CD14-positive monocyte (primary cell): ENCODE results near the gene CHST10. TPM values are rescaled to one million over a fixed set of nuclear protein-coding genes. Genes with fewer than 3 reads are reported as not detected.
A peak's percentile ranks its signal among the peaks of the same experiment; 100 is the strongest.

Experiments
- DNase-seq, 3 donors: peaks; one replicate each; pipeline ENCODE4 v3.0.0-alpha.2; 2011 to 2022
- H2AFZ ChIP-seq: 2 replicates; pipeline ENCODE4 v1.6.0; 2012; ENCODE audit warnings: mild to moderate bottlenecking, low read depth, low read length, inconsistent platforms; ENCODE audit not compliant: insufficient read depth, poor library complexity, severe bottlenecking
- H3K27ac ChIP-seq, 2 donors: 1 replicate in 1 of 2; 2 replicates in 1 of 2; pipeline ENCODE4 v1.5.1; 2012 to 2013; ENCODE audit warnings: low read length in 2 of 2, control low read depth in 1 of 2, inconsistent platforms in 1 of 2, low read depth in 1 of 2, mild to moderate bottlenecking in 1 of 2
- H3K27me3 ChIP-seq, 2 donors: one replicate each; pipeline versions ENCODE4 v1.6.0 to v1.6.1; 2011 to 2013; ENCODE audit warnings: low read length in 2 of 2; ENCODE audit not compliant: control insufficient read depth in 2 of 2, insufficient read depth in 2 of 2
- H3K36me3 ChIP-seq, 2 donors: replicated peaks in 1 of 2; 1 replicate in 1 of 2; 2 replicates in 1 of 2; pipeline versions ENCODE4 v1.5.1 to v1.6.1; 2012 to 2013; ENCODE audit warnings: low read length in 2 of 2, control low read depth in 1 of 2, inconsistent platforms in 1 of 2, mild to moderate bottlenecking in 1 of 2; ENCODE audit not compliant: insufficient read depth in 2 of 2, control insufficient read depth in 1 of 2
- H3K4me1 ChIP-seq, 2 donors: 1 replicate in 1 of 2; 2 replicates in 1 of 2; pipeline versions ENCODE4 v1.5.1 to v1.6.1; 2012 to 2013; ENCODE audit warnings: low read length in 2 of 2, control low read depth in 1 of 2, inconsistent platforms in 1 of 2, mild to moderate bottlenecking in 1 of 2, moderate library complexity in 1 of 2; ENCODE audit not compliant: insufficient read depth in 2 of 2, control insufficient read depth in 1 of 2
- H3K4me2 ChIP-seq: replicated peaks from 2 replicates; pipeline ENCODE3; 2012; ENCODE audit warnings: low read length, moderate library complexity, mild to moderate bottlenecking; ENCODE audit not compliant: poor library complexity, severe bottlenecking; ENCODE audit errors: extremely low read depth
- H3K4me3 ChIP-seq, 3 experiments: fragments of 200-600 bp in 1 of 3; sonication (generic) in 1 of 3; replicated peaks in 1 of 3; 1 replicate in 2 of 3; 2 replicates in 1 of 3; pipeline ENCODE4 v1.5.1; 2011 to 2013; ENCODE audit warnings: low read length in 3 of 3, mild to moderate bottlenecking in 3 of 3, control low read depth in 2 of 3, low read depth in 2 of 3, inconsistent platforms in 1 of 3, moderate library complexity in 1 of 3
- H3K79me2 ChIP-seq: 2 replicates; pipeline ENCODE4 v1.6.0; 2012; ENCODE audit warnings: mild to moderate bottlenecking, control low read depth, inconsistent platforms, low read length, moderate library complexity; ENCODE audit not compliant: insufficient read depth
- H3K9ac ChIP-seq: 2 replicates; pipeline ENCODE4 v1.6.0; 2017; ENCODE audit warnings: low read length, mild to moderate bottlenecking; ENCODE audit not compliant: insufficient read depth, poor library complexity, severe bottlenecking
- H3K9me3 ChIP-seq, 2 donors: replicated peaks in 1 of 2; 1 replicate in 1 of 2; 2 replicates in 1 of 2; pipeline versions ENCODE4 v1.5.1 to v1.6.1; 2012 to 2013; ENCODE audit warnings: low read length in 2 of 2, control low read depth in 1 of 2; ENCODE audit not compliant: control insufficient read depth in 1 of 2, insufficient read depth in 1 of 2
- H4K20me1 ChIP-seq: 2 replicates; pipeline ENCODE4 v1.6.0; 2012; ENCODE audit warnings: mild to moderate bottlenecking, low read length, control low read depth, moderate library complexity; ENCODE audit not compliant: insufficient read depth
- H3K27ac Mint-ChIP-seq, 7 donors: one replicate each; pipeline ENCODE4 v1.8.0; 2020; ENCODE audit warnings: mild to moderate bottlenecking in 7 of 7, mixed read lengths in 7 of 7, moderate library complexity in 6 of 7, inconsistent platforms in 2 of 7
- H3K27me3 Mint-ChIP-seq, 3 donors: one replicate each; pipeline ENCODE4 v1.8.0; 2021 to 2022; ENCODE audit warnings: low read depth in 3 of 3, mild to moderate bottlenecking in 3 of 3, mixed read lengths in 3 of 3, moderate library complexity in 3 of 3, inconsistent platforms in 1 of 3
- H3K36me3 Mint-ChIP-seq, 2 donors: one replicate each; pipeline ENCODE4 v1.8.0; 2020; ENCODE audit warnings: mixed read lengths in 2 of 2, inconsistent platforms in 1 of 2, mild to moderate bottlenecking in 1 of 2
- H3K4me1 Mint-ChIP-seq: one replicate; pipeline ENCODE4 v1.8.0; 2020; ENCODE audit warnings: mild to moderate bottlenecking, mixed read lengths
- H3K4me3 Mint-ChIP-seq, 2 donors: one replicate each; pipeline ENCODE4 v1.8.0; 2020; ENCODE audit warnings: mild to moderate bottlenecking in 2 of 2, mixed read lengths in 2 of 2, moderate library complexity in 1 of 2
- H3K9me3 Mint-ChIP-seq, 7 donors: one replicate each; pipeline ENCODE4 v1.8.0; 2020 to 2022; ENCODE audit warnings: mixed read lengths in 7 of 7, mild to moderate bottlenecking in 6 of 7, moderate library complexity in 6 of 7, inconsistent platforms in 2 of 7
- CTCF ChIP-seq: fragments of 200-600 bp; IDR thresholded peaks from one replicate; pipeline ENCODE4 v1.8.0; 2022; ENCODE audit warnings: antibody characterized with exemption, mild to moderate bottlenecking
- WGBS: methylation state at CpG from one replicate; pipeline ENCODE4 v1.1.5; 2013; ENCODE audit warnings: missing lambda C conversion rate; ENCODE audit not compliant: insufficient coverage; 5-methylcytosine and 5-hydroxymethylcytosine counted together
- intact Hi-C, 2 donors: fragments of 100-400 bp; cut with micrococcal nuclease; formaldehyde crosslinking; loops; one replicate each; pipeline versions ENCODE4 v1.15.0 to v1.15.1; 2023
- polyA plus RNA-seq, 3 donors: library from polyadenylated mRNA; depleted of rRNA in 1 of 3; unstranded in 2 of 3; stranded (reverse) in 1 of 3; fragments of 300-500 nt in 2 of 3; fragments of >200 nt in 1 of 3; fragmentation: Illumina TruSeq in 2 of 3; gene quantifications; 1 replicate in 2 of 3; 2 replicates in 1 of 3; pipeline ENCODE4 v1.2.3, GENCODE V29; 2012 to 2021

CHST10 gene
- polyA plus RNA-seq, 3 donors = 0.52 to 0.54 TPM; not detected in 1

GRCh38 chr2:100397976-100398375, 19.5 kb downstream of the CHST10 start:
- H3K27me3 ChIP-seq = no peaks in the 10 kb centered on the region
- Mint-ChIP-seq H3K9me3 (no peaks in the 10 kb centered on the region), H3K27ac (no peak overlapping the region), H3K4me3 (no peak overlapping the region), H3K36me3 (peaks cover 19 to 24% of the 10 kb centered on the region in 2 donors), H3K4me1 (no peaks in the 10 kb centered on the region), H3K27me3 (peaks cover 0 to 2% (median 0%) of the 10 kb centered on the region in 3 donors)
- H3K4me2 ChIP-seq = no peak overlapping the region
- no peaks in the 10 kb centered on the region for H4K20me1 ChIP-seq
- no peak overlapping the region for H3K27ac ChIP-seq
- H3K9ac ChIP-seq = no peak overlapping the region
- intact Hi-C loops = no loop called here
- H3K79me2 ChIP-seq = no peaks in the 10 kb centered on the region
- H3K36me3 ChIP-seq = peaks cover 10 to 11% of the 10 kb centered on the region in 2 donors
- no peaks in the 10 kb centered on the region for H3K9me3 ChIP-seq
- no peak for TF ChIP-seq CTCF
- 94% methylated on average over 5 of the region's 9 CpGs for WGBS
- no peak overlapping the region for H2AFZ ChIP-seq
- DNase-seq = no peak
- no peaks in the 10 kb centered on the region for H3K4me1 ChIP-seq
- no peak overlapping the region for H3K4me3 ChIP-seq

GRCh38 chr2:100397118-100397860, 20.2 kb downstream of the CHST10 start:
- Histone ChIP-seq H3K4me2 (no peak overlapping the region), H3K27me3 (no peaks in the 10 kb centered on the region), H3K4me1 (no peaks in the 10 kb centered on the region), H3K27ac (no peak overlapping the region), H3K36me3 (peaks cover 8 to 16% of the 10 kb centered on the region in 2 donors), H3K9me3 (no peaks in the 10 kb centered on the region), H2AFZ (no peak overlapping the region), H3K79me2 (no peaks in the 10 kb centered on the region), H3K9ac (no peak overlapping the region), H3K4me3 (no peak overlapping the region), H4K20me1 (no peaks in the 10 kb centered on the region)
- peaks cover 0 to 2% (median 0%) of the 10 kb centered on the region in 3 donors for H3K27me3 Mint-ChIP-seq
- 78% methylated on average over 8 of the region's 12 CpGs for WGBS
- TF ChIP-seq CTCF = no peak
- H3K4me3 Mint-ChIP-seq = no peak overlapping the region
- DNase-seq = no peak
- H3K27ac Mint-ChIP-seq = peak overlapping the region in 1 of 7 donors; percentile 59
- H3K4me1 Mint-ChIP-seq = no peaks in the 10 kb centered on the region
- intact Hi-C loops = no loop called here
- H3K9me3 Mint-ChIP-seq = no peaks in the 10 kb centered on the region
- peaks cover 21 to 24% of the 10 kb centered on the region in 2 donors for H3K36me3 Mint-ChIP-seq
